HG03108 (cell line): Measurements from ENCODE around the gene UCKL1.
A peak's percentile ranks its signal among the peaks of the same experiment; 100 is the strongest.
"Not testable (repeated sequence)": the region's sequence is repeated elsewhere in the genome, so short reads cannot be mapped to it uniquely, and the experiment has no call there.

Experiments used
- ATAC-seq: cut with Tn5 transposase; IDR thresholded peaks from one replicate; pipeline ENCODE4 v1.9.1; 2021; ENCODE audit warnings: moderate library complexity; ENCODE audit not compliant: unreplicated experiment

The UCKL1 gene

DNA sequence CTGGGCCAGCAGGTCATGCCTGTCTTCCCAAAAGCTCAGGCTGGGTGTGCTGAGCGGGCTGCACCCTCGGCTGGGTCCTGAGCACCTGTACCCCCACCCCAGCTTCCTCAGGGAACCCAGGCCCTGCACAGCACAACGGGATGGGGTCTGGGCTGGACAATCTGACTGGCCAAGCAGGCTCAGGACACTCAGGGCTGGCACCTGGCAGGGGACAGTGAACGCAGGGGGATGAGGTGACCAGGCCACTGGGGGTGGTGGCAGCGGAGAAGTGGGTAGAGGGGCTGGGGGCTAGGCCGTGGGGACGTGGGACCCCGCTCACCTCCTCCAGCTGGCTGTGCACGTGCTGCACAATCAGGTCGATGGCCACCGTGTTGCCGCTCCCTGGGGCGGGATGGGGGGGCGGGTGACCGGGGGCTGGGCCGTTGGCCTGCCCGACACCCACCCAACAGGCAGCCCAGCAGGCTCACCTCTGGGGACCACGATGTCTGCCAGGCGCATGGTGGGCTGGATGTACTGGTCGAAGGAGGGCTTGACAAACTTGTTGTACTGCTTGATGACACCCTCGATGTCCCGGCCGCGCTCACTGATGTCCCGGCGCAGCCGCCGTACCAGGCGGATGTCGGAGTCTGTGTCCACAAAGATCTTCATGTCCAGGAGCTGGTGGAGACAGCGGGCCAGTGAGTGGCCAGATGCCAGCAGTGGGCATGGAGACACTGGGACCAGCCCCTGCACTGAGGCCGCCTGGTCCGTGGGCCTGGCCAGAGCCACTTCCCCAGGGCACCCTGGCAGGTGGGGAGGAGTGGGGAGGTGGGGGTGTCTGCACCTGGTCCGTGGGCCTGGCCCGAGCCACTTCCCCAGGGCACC lies 11.9 kb downstream of the UCKL1 start:
- ATAC-seq: no peak

DNA sequence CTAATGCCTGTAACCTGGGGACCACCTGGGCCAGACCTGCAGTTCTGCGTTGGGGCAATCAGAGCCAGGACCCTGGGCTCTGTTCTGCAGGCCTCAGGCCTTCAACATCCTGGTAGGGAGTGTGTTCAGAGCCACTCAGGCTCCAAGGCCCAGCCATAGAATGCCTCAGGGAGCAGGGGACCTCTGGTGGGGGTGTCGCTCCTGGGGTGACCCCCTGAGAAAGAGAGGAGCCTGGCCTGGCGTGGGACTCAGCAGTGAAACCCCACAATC lies 12.5 kb downstream of the UCKL1 start:
- no peak for ATAC-seq

DNA sequence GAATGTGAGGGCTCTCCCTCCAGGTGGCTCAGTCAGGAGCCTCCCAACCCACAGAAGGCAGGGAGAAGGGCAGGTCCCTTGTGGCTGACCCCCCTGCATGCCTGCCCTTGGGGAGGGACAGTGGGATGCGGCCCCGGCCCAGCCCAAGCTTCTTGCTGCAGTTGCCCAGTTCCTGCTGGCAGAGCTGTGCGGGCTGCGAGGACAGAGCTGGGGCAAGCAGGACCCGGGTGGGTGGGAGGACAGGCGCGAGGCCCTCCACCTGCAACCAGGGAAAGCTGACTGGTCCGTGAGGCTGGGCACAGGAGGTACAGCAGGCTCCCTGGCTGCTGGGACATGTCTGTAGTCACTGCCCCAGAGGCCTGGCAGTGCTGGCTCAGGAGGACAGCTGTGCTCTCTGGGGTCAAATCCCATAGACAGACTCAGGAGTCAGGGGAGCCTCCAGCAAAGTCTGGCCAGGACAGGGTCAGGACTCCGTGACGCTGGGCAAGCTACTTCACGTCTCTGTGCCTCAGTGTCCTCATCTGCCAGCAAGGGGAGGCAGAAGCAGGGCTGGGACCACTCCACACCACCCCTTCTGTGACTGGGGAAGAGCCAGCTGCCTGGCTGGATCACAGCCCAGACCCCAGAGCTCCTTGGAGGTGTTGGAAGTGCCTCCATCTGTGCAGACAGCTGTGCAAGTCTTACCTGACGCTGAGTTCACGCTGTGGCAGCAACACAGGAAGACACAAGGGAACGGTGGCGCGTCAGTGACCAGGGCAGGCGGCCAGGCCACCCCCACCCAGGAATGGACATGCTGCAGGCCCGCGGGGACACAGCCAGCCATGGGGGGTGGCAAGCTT lies 13.0 kb downstream of the UCKL1 start:
- ATAC-seq: no peak

DNA sequence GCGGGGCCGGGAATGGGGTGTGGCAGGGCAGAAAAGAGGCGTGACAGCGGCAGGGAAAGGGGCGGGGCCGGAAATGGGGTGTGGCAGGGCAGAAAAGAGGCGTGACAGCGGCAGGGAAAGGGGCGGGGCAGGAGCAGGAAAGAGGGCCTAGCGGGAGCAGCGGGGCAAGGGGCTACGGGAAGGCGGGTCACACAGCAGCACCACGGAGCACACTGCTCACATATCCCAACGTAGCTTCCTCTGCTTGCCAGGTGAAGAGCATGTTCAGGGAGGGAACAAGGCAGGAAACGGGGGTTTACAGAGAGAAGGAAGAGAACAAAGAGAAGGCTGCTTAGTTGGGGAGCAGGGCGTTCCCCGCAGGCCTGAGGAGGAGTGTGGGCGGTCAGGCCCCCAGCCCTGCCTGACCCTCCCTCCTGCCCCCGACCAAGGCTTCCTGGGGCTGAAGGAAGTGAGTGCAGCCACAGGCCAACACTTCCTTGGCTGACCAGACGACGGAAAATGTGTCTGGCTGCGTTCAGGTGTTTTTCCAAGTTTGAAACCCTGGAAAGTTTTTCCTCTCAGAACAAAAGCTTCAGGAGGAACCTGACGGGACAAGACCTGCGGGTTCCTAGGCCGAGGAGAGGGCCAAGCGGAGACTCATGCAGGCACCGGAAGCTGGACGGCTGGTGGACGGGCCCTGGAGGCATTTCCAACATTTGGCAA lies 13.8 kb downstream of the UCKL1 start:
- ATAC-seq: no peak

DNA sequence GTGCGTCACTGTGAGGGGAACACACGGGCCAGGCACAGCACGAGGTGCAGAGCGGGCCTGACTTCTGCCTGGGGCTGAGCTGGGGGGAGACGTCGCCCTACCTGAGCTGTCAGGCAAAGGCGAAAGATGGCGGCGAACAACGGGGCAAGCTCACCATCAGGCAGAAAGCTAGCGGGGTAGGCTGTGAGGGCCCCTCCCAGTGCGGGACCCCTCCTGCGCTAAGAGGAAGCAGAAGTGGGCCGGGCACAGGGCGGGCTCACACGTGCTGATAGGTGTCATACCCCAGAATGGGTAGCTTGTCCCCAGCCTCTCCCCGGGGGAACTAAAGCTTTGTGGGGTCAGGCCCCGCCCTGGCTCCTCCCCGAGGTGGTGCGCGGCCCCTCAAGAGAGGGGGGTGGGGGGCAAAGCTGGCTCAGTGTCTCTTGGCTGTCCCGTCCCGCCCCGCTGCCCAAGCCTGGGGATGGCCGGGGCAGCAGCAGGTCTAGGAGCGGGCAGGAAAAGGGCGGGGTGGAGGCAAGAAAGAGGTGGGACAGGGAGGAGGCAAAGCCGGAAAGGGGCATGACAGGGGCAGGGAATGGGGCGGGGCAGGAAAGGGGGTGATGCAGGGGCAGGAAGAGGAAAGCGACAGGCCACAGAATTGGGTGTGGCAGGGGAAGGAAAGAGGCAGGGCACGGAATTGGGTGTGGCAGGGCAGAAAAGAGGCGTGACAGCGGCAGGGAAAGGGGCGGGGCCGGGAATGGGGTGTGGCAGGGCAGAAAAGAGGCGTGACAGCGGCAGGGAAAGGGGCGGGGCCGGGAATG lies 14.7 kb downstream of the UCKL1 start:
- peak; percentile 39 for ATAC-seq

DNA sequence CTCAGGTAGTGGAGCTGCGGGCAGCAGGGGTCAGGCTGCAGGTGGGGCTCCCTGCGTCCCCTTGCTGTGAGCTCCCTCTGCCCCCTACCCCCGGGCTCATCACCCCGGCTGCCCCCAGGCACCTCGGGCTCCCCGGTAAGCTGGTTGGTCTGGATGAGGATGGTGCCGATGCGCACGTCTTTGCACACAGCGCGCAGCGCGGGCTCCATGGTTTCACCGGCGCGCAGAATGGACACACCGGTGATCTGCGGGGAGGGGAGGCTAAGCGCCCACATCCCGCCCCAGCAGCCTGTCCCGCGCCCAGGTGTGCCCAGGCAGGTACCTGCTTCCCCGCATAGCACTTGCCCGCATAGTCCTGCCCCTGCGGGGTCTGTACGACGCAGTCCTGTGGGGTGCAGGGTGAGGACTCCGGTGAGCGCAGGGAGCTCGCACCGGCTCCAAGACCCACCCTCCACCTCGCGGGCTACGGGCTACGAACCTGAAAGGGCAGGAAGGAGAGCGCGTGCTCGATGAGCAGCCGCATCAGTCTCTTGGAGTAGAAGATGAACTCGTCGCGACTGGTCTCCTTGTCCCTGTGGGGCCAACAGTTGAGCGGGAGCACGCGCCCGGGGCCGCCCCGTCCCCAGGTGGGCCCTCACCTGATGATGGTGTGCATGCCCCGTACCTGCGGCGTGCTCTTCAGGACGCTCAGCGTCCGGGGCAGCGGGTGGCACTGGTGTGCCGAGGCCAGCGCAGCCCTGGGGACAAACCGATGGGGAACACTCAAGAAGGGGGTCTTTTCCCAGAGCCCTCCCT lies 15.5 kb downstream of the UCKL1 start:
- no peak for ATAC-seq

DNA sequence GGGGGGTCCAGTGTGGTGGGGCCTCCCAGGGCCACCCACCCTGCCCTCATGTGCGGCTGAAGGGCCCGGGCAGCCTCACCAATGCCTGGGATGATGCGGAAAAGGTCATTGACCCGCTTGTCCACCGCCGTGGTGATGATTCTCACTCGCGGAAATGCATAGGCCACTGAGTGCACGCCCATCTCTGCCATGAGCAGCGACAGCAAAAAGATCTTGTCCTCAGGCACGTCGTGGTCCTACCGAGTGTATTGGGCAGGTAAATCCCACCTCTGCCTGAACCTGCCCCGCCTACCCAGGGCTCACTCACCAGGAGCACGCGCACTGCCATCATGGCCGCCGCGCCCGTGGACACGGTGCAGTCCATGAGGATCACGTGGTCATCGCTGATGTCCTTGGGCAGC lies 16.1 kb downstream of the UCKL1 start:
- no peak for ATAC-seq

DNA sequence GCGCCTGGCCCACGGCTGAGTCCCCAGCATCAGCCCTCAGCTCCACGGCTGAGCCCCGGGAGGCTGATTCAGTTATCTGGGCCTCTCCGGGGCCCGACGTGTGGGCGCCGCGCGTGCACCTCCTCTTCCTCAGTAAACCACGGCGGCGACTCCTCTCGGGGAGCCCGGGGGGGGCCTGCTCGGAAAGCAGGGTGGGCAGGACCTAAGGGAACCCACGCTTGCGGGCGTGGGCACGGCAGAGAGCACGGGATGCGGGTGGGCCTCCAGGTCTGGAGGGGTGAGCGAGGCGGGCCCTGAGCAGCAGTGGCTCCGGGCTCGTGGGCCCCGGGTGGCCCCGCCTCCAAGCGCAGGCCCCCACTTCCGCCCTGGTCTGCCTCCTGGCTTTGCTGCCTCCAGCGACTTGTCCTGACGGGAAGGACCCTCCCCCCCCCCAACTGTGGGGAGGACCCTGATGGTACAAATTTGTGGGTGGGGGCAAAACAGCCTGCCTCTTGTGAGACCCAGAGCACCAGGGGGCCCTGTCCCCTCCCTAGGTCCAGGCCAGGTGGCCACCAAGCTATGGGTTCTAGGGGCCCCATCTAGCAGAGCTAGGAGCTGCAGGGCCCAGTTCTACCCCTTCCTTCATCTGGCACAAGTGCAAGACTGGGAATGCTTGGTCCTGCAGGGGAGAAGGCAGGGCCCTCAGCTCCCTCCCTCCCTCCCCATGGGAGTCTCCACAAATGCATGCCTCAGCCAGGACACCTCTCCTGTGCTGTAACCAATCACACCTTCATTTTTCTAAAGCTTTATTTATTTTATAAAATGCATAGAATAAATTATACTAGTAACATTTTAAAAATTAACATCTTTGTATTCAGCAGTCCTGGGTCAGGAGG lies 16.9 kb downstream of the UCKL1 start:
- no peak for ATAC-seq

DNA sequence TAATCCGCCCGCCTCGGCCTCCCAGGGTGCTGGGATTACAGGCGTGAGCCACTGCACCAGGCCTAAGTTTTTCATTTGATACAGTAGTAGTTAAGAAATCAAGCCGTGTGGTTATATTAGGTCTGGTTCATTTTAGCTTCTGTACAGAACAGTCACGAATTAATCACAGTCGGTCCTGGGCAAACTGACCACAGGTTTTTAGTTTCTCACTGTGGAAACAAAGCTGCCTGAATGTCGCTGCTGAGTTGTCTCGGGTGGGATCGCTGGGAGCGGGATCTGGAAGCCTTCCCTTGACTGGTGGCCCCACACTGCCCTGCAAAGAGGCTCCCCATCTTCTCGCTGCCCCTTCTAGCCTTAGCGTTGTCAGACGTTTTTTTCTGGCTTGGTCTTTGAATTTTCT lies 18.6 kb downstream of the UCKL1 start:
- no peak for ATAC-seq

DNA sequence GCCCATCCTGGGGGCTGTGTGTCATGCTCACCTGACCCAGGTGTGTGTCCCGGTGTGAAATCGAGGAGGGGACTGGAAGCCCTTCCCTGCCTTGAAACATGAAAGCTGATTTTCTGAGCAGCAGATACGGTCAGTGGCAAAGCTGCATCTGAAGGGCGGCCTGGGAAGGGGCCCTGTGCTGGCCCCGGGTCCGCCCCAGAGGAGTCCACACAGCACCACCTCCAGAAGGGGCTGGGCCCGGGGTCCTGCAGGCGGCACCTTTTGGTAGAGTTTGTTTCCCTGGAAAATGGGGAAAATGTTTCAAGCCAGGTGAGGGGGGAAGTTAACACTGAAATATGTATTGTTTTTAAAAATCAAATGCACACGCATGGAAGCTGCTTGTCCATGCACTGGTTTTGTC lies 20.8 kb downstream of the UCKL1 start:
- no peak for ATAC-seq

DNA sequence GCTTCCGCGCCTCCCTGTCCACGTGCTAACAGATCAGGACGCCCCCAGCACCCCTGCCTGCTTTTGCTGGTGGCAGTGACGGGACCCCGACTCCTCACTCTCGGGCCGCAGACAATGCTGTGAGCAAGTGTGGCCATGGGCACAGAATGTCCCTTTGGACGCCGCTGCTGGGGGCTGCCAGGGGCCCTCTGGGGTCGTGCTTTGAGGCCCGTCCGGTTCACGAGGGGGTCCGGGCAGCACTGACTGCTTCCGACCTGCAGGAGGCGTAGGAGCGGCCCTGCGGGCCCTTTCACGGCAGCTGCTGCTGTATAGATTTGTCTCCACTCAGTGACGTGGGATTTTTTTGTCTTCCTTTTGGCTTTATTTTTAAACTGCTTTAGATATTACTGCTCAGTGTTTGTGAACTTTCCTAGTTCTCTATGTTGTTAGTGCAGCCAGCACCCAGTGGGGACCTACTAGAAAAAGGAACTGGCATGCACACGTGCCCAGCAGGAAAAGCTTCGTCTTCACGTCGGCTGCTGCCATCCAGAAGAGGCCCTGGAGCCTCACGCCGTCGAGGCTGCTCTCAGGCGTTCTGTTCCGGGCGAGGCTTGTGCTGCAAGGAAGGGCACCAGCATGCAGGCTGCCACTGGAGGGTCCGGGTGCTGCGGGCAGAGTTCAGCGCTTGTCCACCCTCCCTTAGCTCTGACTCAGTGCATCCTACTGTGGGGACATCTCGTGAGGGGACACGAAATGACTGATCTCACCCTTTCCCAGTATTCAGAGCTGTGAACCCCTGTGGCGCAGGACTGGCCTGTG lies 21.7 kb downstream of the UCKL1 start:
- no peak for ATAC-seq

DNA sequence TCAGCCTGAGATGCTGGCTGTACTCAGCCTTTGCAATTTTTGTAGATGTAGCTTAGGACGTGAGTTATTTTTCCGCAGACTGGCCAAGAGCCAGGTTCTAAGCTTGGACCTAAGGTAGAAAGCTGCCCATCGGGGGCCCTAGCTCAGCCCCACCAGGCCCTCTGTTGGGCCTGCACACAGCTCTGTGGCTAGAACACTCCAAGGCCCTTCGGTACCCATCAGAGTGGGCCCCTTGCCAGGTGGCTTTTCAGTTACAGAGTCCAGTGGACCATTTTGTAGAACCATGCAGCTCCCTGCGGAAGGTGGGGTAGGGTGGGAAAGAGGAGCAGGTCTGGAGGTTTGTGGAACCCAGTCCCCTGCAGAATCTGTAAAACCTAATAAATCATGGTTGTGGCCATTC lies 22.6 kb downstream of the UCKL1 start:
- ATAC-seq: no peak

DNA sequence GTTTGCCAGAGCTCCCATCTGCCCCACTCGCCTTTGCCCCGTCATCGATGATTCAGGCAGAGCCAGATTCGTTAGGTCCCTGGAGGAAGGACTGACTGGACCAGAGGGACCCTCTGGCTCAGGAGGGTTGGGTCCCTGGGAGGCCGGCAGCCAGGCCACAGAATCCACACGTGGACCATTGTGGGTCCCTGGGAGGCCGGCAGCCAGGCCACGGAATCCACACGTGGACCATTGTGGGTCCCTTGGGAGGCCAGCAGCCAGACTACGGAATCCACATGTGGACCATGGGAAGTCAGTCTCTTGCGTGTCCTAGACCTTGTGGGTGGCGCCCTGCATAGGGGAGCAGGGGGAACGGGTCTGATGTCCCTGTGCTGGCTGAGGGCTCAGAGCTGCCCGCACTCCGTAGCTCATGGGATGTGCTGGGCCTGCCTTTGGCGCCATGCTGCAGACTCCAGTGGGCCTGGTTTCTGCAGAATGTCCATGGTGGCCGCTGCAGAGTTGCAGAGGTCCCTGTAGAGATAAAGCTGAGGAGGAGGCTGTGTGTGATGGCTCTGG lies 23.5 kb downstream of the UCKL1 start:
- ATAC-seq: no peak

DNA sequence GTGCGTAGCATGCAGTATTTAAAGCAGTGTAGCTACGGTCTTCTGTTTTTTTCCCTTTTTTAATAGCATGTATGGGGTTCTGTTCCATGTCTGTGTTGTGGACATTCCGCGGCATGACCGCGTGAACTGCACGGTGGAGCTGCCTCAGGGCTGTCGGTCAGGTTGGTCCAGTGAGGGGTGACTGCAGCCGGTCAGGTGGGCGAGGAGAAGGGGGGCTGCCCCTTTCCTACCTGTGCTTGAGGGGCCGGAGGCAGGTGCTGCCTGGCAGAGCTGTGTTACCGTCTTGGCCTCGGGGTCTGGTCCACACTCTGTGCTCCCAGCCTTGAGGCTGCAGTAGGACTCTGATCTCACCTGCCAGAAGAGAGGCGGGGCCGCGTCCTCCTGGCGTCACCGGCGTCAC lies 24.5 kb downstream of the UCKL1 start:
- ATAC-seq: no peak

DNA sequence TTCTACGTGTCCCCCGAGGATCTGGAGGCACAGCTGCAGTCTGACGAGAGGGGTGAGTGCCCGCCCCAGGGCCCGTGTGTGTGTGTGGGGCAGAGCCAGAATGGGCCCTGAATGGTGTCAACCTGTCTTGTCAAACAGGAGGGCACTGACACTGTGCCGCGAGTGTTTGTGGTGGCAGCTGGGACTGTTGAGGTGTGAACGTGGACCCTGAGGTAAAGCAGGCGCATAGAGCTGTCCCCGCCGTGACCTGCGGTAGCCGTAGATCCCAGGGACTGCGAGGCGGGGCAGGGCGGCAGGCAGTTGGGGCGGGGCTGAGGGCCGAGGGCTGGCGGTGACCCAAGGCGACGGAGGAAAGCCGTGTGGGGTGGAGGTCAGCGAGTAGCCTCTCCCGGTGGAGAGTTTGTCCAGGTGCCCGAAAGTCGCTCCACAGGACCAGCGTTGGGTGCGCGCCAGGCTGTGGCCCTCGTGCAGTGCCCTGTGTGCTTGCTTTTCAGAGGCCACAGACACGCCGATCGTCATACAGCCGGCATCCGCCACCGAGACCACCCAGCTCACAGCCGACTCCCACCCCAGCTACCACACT lies 25.2 kb downstream of the UCKL1 start:
- ATAC-seq: no peak

DNA sequence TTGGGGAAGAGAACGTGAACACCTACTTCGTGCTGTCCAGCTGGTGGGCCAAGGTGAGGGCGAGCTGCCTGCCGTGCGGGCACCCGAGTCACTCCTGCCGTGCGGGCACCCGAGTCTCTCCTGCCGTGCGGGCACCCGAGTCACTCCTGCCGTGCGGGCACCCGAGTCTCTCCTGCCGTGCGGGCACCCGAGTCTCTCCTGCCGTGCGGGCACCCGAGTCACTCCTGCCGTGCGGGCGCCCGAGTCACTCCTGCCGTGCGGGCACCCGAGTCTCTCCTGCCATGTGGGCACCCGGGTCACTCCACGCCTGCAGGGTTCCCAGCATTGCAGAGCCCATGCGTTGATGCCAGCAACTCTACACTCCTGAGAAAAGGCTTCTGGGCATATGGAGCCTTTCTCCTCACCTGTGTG lies 26.7 kb downstream of the UCKL1 start:
- not testable (repeated sequence) for ATAC-seq

DNA sequence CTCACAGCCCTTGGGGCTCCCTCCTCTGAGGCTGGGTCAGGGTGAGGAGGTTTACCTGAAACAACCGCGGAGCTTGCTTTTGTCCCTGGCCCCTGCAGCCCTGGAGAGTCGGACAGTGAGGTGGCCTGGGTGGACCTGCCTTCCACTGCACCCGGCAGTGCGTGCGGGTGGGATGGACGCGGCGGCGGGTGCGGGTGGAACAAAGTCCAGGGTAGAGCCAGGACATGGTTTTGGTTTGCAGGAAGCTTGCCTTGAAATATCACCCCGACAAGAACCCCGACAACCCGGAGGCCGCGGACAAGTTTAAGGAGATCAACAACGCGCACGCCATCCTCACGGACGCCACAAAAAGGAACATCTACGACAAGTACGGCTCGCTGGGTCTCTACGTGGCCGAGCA lies 27.1 kb downstream of the UCKL1 start:
- ATAC-seq: no peak

DNA sequence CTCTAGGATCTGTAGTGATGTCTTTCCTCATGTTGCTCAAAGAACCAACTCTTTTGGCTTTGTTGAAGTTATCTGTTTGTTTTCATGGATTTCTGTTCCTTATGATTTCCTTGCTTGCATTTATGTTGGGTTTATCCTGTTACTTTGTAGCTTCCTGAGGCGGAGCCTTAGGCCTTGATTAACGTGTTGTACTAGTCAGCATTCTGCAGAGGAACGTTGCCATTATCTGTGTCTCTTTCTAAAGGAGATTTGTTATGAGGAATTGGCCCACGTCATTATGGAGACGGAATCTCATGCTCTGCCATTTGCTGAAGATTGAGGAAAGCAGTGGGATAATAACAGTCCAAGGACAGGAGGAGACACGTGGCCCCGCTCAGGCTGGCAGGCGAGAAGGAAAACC lies 29.9 kb downstream of the UCKL1 start:
- no peak for ATAC-seq
